ENCODE data around the gene JARID2.

JARID2 gene

DNA sequence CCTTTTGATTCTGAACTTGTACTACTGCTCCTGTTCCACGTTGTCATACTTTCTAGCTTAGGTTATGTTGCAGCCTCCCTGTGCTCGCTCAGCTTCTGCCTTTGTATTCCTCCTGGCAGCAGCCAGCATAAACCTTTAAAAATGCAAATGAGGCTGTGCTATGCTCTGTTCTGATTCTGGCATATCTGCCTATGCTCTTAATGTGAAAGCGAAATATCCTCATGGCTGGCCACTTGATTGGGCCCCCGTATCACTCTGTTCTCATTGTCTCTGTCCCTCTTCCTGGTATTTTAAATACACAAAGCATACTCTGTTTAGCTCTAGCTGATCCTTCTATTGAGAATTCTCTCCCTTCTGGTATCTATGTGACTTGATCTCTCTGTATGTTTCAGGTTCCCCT lies 139.0 kb downstream of the JARID2 start:
- Histone ChIP-seq H3K9me3 (ENCODE audit: control insufficient read depth, insufficient read depth, low read depth, low read length) (no peaks in the 10 kb centered on the region), H3K4me1 (ENCODE audit: control insufficient read depth, insufficient read depth, low read length) (peaks cover 33% of the 10 kb centered on the region), H3K36me3 (ENCODE audit: control insufficient read depth in 2 of 2, insufficient read depth in 1 of 2, low read length in 2 of 2) (no peaks in the 10 kb centered on the region), H3K27ac (ENCODE audit: extremely low read depth, low read depth, low read length) (peak overlapping the region; percentile 34; the same call in 1 of the 2 replicates), H3K4me3 (ENCODE audit: low read depth, low read length) (no peak overlapping the region)
- ChIA-PET CTCF (no interaction called here), POLR2A (no interaction called here)
- TF ChIP-seq ZNF837 (tag by site-specific recombination; IDR thresholded peaks at IDR 0.05) = no peak
- TF ChIP-seq ZNF747 (tag by site-specific recombination; IDR thresholded peaks at IDR 0.05) = no peak
- TF ChIP-seq OSR2 (tag by site-specific recombination; IDR thresholded peaks at IDR 0.05) = 0 out of 2 replicates have a peak, but pooled peaks have one; percentile 32
- TF ChIP-seq ZNF670 (tag by site-specific recombination; IDR thresholded peaks at IDR 0.05; ENCODE audit: low read depth) = no peak
- TF ChIP-seq, protein P1, sequence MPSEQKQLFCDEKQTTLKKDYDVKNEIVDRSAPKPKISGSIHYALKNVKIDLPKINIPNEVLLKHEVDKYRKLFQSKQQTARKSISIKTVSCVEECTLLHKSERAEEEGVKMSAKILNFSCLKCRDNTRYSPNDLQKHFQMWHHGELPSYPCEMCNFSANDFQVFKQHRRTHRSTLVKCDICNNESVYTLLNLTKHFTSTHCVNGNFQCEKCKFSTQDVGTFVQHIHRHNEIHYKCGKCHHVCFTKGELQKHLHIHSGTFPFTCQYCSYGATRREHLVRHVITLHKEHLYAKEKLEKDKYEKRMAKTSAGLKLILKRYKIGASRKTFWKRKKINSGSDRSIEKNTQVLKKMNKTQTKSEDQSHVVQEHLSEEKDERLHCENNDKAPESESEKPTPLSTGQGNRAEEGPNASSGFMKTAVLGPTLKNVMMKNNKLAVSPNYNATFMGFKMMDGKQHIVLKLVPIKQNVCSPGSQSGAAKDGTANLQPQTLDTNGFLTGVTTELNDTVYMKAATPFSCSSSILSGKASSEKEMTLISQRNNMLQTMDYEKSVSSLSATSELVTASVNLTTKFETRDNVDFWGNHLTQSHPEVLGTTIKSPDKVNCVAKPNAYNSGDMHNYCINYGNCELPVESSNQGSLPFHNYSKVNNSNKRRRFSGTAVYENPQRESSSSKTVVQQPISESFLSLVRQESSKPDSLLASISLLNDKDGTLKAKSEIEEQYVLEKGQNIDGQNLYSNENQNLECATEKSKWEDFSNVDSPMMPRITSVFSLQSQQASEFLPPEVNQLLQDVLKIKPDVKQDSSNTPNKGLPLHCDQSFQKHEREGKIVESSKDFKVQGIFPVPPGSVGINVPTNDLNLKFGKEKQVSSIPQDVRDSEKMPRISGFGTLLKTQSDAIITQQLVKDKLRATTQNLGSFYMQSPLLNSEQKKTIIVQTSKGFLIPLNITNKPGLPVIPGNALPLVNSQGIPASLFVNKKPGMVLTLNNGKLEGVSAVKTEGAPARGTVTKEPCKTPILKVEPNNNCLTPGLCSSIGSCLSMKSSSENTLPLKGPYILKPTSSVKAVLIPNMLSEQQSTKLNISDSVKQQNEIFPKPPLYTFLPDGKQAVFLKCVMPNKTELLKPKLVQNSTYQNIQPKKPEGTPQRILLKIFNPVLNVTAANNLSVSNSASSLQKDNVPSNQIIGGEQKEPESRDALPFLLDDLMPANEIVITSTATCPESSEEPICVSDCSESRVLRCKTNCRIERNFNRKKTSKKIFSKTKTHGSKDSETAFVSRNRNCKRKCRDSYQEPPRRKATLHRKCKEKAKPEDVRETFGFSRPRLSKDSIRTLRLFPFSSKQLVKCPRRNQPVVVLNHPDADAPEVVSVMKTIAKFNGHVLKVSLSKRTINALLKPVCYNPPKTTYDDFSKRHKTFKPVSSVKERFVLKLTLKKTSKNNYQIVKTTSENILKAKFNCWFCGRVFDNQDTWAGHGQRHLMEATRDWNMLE (tag by site-specific recombination; conservative IDR thresholded peaks at IDR 0.05; ENCODE audit: low read depth) = no peak
- no peak for TF ChIP-seq SCRT1 (tag by site-specific recombination; IDR thresholded peaks at IDR 0.05; ENCODE audit: borderline replicate concordance)
- TF ChIP-seq ZNF600 (tag by site-specific recombination; IDR thresholded peaks at IDR 0.05) = 0 out of 2 replicates have a peak, but pooled peaks have one; percentile 32
- TF ChIP-seq ZNF561 (tag by site-specific recombination; IDR thresholded peaks at IDR 0.05; ENCODE audit: borderline replicate concordance) = no peak
- TF ChIP-seq KLF16 (tag by site-specific recombination; IDR thresholded peaks at IDR 0.05) = no peak
- TF ChIP-seq, protein P2, sequence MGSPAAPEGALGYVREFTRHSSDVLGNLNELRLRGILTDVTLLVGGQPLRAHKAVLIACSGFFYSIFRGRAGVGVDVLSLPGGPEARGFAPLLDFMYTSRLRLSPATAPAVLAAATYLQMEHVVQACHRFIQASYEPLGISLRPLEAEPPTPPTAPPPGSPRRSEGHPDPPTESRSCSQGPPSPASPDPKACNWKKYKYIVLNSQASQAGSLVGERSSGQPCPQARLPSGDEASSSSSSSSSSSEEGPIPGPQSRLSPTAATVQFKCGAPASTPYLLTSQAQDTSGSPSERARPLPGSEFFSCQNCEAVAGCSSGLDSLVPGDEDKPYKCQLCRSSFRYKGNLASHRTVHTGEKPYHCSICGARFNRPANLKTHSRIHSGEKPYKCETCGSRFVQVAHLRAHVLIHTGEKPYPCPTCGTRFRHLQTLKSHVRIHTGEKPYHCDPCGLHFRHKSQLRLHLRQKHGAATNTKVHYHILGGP (tag by site-specific recombination; IDR thresholded peaks at IDR 0.05) = no peak
- no peak for TF ChIP-seq ZNF37A (tag by site-specific recombination; IDR thresholded peaks at IDR 0.05)
- no peak for TF ChIP-seq ZBTB7A (tag by site-specific recombination; IDR thresholded peaks at IDR 0.05; ENCODE audit: low read depth)
- TF ChIP-seq ZNF433 (tag by site-specific recombination; IDR thresholded peaks at IDR 0.05; ENCODE audit: low read depth) = no peak
- no peak for TF ChIP-seq ZBTB8A (tag by site-specific recombination; IDR thresholded peaks at IDR 0.05)
- no peak for TF ChIP-seq ZNF514 (tag by site-specific recombination; IDR thresholded peaks at IDR 0.05)
- no peak for TF ChIP-seq ZNF544 (tag by site-specific recombination; IDR thresholded peaks at IDR 0.05)
- TF ChIP-seq OVOL3 (tag by site-specific recombination; IDR thresholded peaks at IDR 0.05) = no peak
- no peak for TF ChIP-seq ZNF274 (IDR thresholded peaks at IDR 0.05; ENCODE audit: low read length)
- TF ChIP-seq ZNF274 (tag by site-specific recombination; IDR thresholded peaks at IDR 0.05; ENCODE audit: borderline replicate concordance) = no peak
- TF ChIP-seq MYNN (tag by site-specific recombination; IDR thresholded peaks at IDR 0.05; ENCODE audit: borderline replicate concordance) = peak; percentile 95
- TF ChIP-seq ZBTB17 (tag by site-specific recombination; IDR thresholded peaks at IDR 0.05) = peak; percentile 29; the same call in 1 of the 2 replicates

DNA sequence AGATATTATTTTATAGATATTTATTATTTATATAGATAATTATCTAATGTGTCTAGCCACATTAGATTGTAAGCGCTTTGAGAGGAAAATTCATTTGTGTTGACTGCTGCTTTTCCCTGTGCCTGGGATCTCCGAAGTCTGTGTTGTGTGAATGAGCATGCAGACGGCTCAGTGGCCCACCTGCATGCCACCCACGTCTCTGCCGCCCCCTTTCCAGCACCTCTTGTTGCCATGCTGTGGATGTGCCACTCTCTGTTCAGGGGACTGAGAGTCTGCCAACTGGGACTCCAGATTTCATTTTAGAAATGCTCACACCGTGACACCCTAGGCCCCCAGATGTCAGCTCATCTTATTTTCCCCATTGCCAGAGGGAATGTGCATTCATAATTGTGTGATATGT lies 139.7 kb downstream of the JARID2 start:
- Histone ChIP-seq H3K9me3 (ENCODE audit: control insufficient read depth, insufficient read depth, low read depth, low read length) (no peaks in the 10 kb centered on the region), H3K27ac (ENCODE audit: extremely low read depth, low read depth, low read length) (no peak overlapping the region), H3K36me3 (ENCODE audit: control insufficient read depth in 2 of 2, insufficient read depth in 1 of 2, low read length in 2 of 2) (no peaks in the 10 kb centered on the region), H3K4me1 (ENCODE audit: control insufficient read depth, insufficient read depth, low read length) (peaks cover 34% of the 10 kb centered on the region), H3K4me3 (ENCODE audit: low read depth, low read length) (no peak overlapping the region)
- TF ChIP-seq SP2 (tag by site-specific recombination; IDR thresholded peaks at IDR 0.05) = no peak
- TF ChIP-seq ZNF24 (tag by site-specific recombination; IDR thresholded peaks at IDR 0.05) = no peak
- TF ChIP-seq EGR2 (tag by site-specific recombination; IDR thresholded peaks at IDR 0.05; ENCODE audit: low read depth) = peak; percentile 65
- peak; percentile 57 for TF ChIP-seq ZFHX2 (tag by site-specific recombination; conservative IDR thresholded peaks at IDR 0.05)
- POLR2A ChIA-PET = no interaction called here
- CTCF ChIA-PET = interaction anchor here (0.5 to 0.7 kb wide), 2 partner anchors 24 to 211 kb away, joined by 3 to 4 read pairs; no protein-coding TSS in a partner anchor
